Neural cell (in vitro differentiated cells): ENCODE measurements around the gene UBE3D. TPM values are rescaled to one million over a fixed set of nuclear protein-coding genes. Genes with fewer than 3 reads are reported as not detected.
"Not testable (repeated sequence)": the region's sequence is repeated elsewhere in the genome, so short reads cannot be mapped to it uniquely, and the experiment has no call there.

ENCODE experiments used
- H2AFZ ChIP-seq: fragments of 200-600, 300-800 bp; sonication (generic), shearing (Covaris generic); 2 replicates; pipeline ENCODE4 v1.6.0; 2014; ENCODE audit warnings: low read depth, mild to moderate bottlenecking, antibody characterized with exemption, low read length, moderate library complexity
- H3F3A ChIP-seq: fragments of 200-600 bp; shearing (Covaris generic); 2 replicates; pipeline ENCODE4 v1.6.1; 2016; ENCODE audit warnings: mild to moderate bottlenecking, moderate library complexity, mixed read lengths, antibody characterized with exemption, low read length; ENCODE audit not compliant: insufficient read depth, poor library complexity, severe bottlenecking
- H3K27ac ChIP-seq: fragments of 200-600, 300-800 bp; sonication (generic), shearing (Covaris generic); 2 replicates; pipeline ENCODE4 v1.5.1; 2014; ENCODE audit warnings: mild to moderate bottlenecking, low read length, moderate library complexity
- H3K27me3 ChIP-seq: fragments of 300-800, 200-600 bp; sonication (generic), shearing (Covaris generic); 2 replicates; pipeline ENCODE4 v1.6.0; 2014; ENCODE audit warnings: mild to moderate bottlenecking, low read depth, low read length, moderate library complexity; ENCODE audit not compliant: insufficient read depth
- H3K36me3 ChIP-seq: fragments of 300-800, 200-600 bp; sonication (generic), shearing (Covaris generic); 2 replicates; pipeline ENCODE4 v1.5.1; 2014; ENCODE audit warnings: mild to moderate bottlenecking, antibody characterized with exemption, low read length, moderate library complexity; ENCODE audit not compliant: insufficient read depth
- H3K4me2 ChIP-seq: fragments of 300-800, 200-600 bp; sonication (generic), shearing (Covaris generic); 2 replicates; pipeline ENCODE4 v1.6.0; 2014; ENCODE audit warnings: mild to moderate bottlenecking, low read length
- H3K4me3 ChIP-seq: fragments of 300-800, 200-600 bp; sonication (generic), shearing (Covaris generic); 2 replicates; pipeline ENCODE4 v1.5.1; 2014; ENCODE audit warnings: mild to moderate bottlenecking, low read length, moderate library complexity
- H3K79me2 ChIP-seq: fragments of 200-600 bp; shearing (Covaris generic); replicated peaks from 2 replicates; pipeline ENCODE4 v1.6.0; 2014; ENCODE audit warnings: mild to moderate bottlenecking, low read length, moderate library complexity; ENCODE audit not compliant: insufficient read depth
- H3K9ac ChIP-seq: fragments of 300-800, 200-600 bp; sonication (generic), shearing (Covaris generic); 2 replicates; pipeline ENCODE4 v1.6.1; 2016; ENCODE audit warnings: mild to moderate bottlenecking, low read length, mixed read lengths
- H3K9me2 ChIP-seq: fragments of 200-600 bp; shearing (Covaris generic); 2 replicates; pipeline ENCODE4 v1.6.1; 2016; ENCODE audit warnings: mild to moderate bottlenecking, low read length, mixed read lengths; ENCODE audit not compliant: insufficient read depth
- H3K9me3 ChIP-seq: fragments of 200-600, 300-800 bp; sonication (generic), shearing (Covaris generic); 2 replicates; pipeline ENCODE4 v1.6.1; 2016; ENCODE audit warnings: mild to moderate bottlenecking, mixed run types, low read length, moderate library complexity, mixed read lengths
- H4K20me1 ChIP-seq: fragments of 200-600 bp; shearing (Covaris generic); 2 replicates; pipeline ENCODE4 v1.6.1; 2016; ENCODE audit warnings: mild to moderate bottlenecking, mixed run types; ENCODE audit not compliant: insufficient read depth
- EP300 ChIP-seq: fragments of 450-650 bp; conservative IDR thresholded peaks from 2 replicates; pipeline ENCODE4 v1.6.1; 2014; ENCODE audit warnings: antibody characterized with exemption, mild to moderate bottlenecking, moderate library complexity; ENCODE audit not compliant: poor library complexity, severe bottlenecking
- EZH2 ChIP-seq: fragments of 200-600, 300-800 bp; shearing (Covaris generic), sonication (generic); IDR thresholded peaks from 2 replicates; pipeline ENCODE4 v1.6.1; 2014; ENCODE audit warnings: antibody characterized with exemption, low read length, borderline replicate concordance, mild to moderate bottlenecking; ENCODE audit not compliant: insufficient read depth, poor library complexity, severe bottlenecking
- MXI1 ChIP-seq: fragments of 450-650 bp; conservative IDR thresholded peaks from 2 replicates; pipeline ENCODE4 v1.6.1; 2014; ENCODE audit warnings: antibody characterized with exemption, mild to moderate bottlenecking; ENCODE audit not compliant: poor library complexity, severe bottlenecking
- POLR2AphosphoS5 ChIP-seq: IDR thresholded peaks from 2 replicates; pipeline ENCODE4 v1.6.1; 2012
- RAD21 ChIP-seq: fragments of 450-650 bp; conservative IDR thresholded peaks from 2 replicates; pipeline ENCODE4 v1.6.1; 2014; ENCODE audit warnings: antibody characterized with exemption, mild to moderate bottlenecking, moderate library complexity
- REST ChIP-seq: IDR thresholded peaks from 2 replicates; pipeline ENCODE4 v1.6.1; 2012; ENCODE audit warnings: borderline replicate concordance
- SMC3 ChIP-seq: fragments of 450-650 bp; conservative IDR thresholded peaks from 2 replicates; pipeline ENCODE4 v1.6.1; 2014; ENCODE audit warnings: antibody characterized with exemption, mild to moderate bottlenecking, moderate library complexity; ENCODE audit not compliant: poor library complexity
- TAF1 ChIP-seq: IDR thresholded peaks from 2 replicates; pipeline ENCODE4 v1.6.1; 2012; ENCODE audit warnings: low read depth
- polyA plus RNA-seq: library from polyadenylated mRNA; depleted of rRNA; stranded (reverse); fragments of >200 nt; gene quantifications from 2 replicates; pipeline ENCODE4 v1.2.3, GENCODE V29; 2014
- TF ChIP-seq, protein P1 (sequence below): fragments of 450-650 bp; IDR thresholded peaks from 2 replicates; pipeline ENCODE4 v1.5.1; 2014; ENCODE audit warnings: antibody characterized with exemption, mild to moderate bottlenecking, moderate library complexity; ENCODE audit not compliant: poor library complexity, severe bottlenecking

Gene UBE3D
- polyA plus RNA-seq, 1 donor from 2014 or later, result 11.6 TPM

DNA sequence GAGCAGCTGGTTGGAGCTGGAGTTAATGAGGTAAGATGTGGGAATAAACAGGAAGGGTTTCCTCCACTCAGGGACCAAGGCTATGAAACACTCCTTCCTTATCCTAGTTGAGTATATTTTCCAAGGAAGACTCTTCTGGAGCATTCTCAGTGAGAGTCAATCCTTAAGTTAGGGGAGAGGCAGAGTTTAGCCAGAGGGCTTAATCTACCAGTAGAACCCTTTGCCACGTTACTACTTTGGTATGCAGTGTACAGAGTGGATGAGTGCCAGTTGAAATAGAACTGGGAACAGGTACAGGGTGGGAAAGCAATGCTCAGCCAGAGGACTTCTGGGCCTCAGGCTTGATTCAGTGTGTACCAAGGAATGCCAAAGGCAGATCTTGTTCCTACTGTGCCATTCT lies 114.3 kb downstream of the UBE3D start:
- no peak overlapping the region for H2AFZ ChIP-seq
- no peaks in the 10 kb centered on the region for H3F3A ChIP-seq
- no peak overlapping the region for H3K9ac ChIP-seq
- no peaks in the 10 kb centered on the region for H3K9me2 ChIP-seq
- H3K4me2 ChIP-seq, result no peak overlapping the region
- no peaks in the 10 kb centered on the region for H3K9me3 ChIP-seq
- no peak overlapping the region for H3K27ac ChIP-seq
- no peaks in the 10 kb centered on the region for H3K79me2 ChIP-seq
- no peaks in the 10 kb centered on the region for H3K36me3 ChIP-seq
- no peak for TF ChIP-seq MXI1
- no peak for TF ChIP-seq EP300
- no peak for TF ChIP-seq EZH2
- no peak for TF ChIP-seq RAD21
- TF ChIP-seq REST, result no peak
- TF ChIP-seq SMC3, result no peak
- TF ChIP-seq, protein P1, sequence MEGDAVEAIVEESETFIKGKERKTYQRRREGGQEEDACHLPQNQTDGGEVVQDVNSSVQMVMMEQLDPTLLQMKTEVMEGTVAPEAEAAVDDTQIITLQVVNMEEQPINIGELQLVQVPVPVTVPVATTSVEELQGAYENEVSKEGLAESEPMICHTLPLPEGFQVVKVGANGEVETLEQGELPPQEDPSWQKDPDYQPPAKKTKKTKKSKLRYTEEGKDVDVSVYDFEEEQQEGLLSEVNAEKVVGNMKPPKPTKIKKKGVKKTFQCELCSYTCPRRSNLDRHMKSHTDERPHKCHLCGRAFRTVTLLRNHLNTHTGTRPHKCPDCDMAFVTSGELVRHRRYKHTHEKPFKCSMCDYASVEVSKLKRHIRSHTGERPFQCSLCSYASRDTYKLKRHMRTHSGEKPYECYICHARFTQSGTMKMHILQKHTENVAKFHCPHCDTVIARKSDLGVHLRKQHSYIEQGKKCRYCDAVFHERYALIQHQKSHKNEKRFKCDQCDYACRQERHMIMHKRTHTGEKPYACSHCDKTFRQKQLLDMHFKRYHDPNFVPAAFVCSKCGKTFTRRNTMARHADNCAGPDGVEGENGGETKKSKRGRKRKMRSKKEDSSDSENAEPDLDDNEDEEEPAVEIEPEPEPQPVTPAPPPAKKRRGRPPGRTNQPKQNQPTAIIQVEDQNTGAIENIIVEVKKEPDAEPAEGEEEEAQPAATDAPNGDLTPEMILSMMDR, result no peak
- no peak for TF ChIP-seq TAF1
- TF ChIP-seq POLR2AphosphoS5, result no peak
- no peak overlapping the region for H3K4me3 ChIP-seq
- H3K27me3 ChIP-seq, result no peaks in the 10 kb centered on the region
- no peaks in the 10 kb centered on the region for H4K20me1 ChIP-seq

GRCh38 chr6:82930915-82931314 lies 134.7 kb downstream of the UBE3D start:
- not testable (repeated sequence) for H3K36me3 ChIP-seq, H2AFZ ChIP-seq, H3K4me2 ChIP-seq, H3K4me3 ChIP-seq, H3K9me2 ChIP-seq, H4K20me1 ChIP-seq, H3K9ac ChIP-seq, H3F3A ChIP-seq, H3K27me3 ChIP-seq, H3K79me2 ChIP-seq, H3K27ac ChIP-seq
- peaks cover 14% of the 10 kb centered on the region for H3K9me3 ChIP-seq
